HG03103 (cell line): Measurements from ENCODE around the gene ABCC9.

Experiments used
- ATAC-seq: cut with Tn5 transposase; IDR thresholded peaks from one replicate; pipeline ENCODE4 v1.9.1; 2021; ENCODE audit warnings: low read depth; ENCODE audit not compliant: unreplicated experiment

ABCC9 gene

DNA sequence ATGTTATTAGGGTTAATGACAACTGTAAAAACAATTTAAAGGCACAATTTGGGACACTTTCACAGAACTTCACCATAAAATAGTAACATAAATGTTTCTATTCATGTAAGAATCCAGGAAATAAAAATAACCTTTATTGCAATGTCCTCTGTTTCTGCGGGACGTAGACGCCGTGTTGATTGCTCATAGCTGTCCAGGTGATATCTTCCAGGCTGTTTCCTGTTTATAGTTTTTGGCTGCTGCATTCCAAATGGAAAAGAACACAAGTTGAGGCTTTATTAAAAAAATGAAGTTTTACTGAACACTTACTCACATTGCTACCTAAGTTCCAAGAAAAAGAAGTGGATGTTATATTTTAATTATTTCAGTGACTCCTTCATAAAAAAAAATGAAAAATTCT is 58.6 kb downstream of the ABCC9 start:
- no peak for ATAC-seq

DNA sequence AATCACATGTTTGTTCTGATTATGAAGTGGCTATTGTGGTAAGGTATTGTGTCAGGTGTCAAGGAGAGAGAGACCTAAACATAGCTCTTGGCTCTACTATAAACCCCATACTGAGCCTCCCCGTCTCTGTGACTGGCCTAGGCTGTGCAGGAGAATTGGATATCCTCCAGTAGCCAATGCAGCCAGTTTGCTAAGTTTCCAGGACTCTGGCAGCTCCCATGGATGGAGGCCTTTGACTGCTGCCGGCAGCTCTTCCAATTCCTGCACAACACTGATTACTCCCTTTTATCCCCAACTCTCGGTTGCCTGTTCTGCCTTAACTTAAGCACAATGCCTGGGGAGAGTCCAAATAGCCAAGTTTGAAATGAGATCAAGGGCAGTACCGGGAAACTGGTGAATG is 59.3 kb downstream of the ABCC9 start:
- no peak for ATAC-seq

- ATAC-seq, result no peak
Measured at GRCh38 chr12:21879312-21879711, 61.9 kb downstream of the ABCC9 start.

DNA sequence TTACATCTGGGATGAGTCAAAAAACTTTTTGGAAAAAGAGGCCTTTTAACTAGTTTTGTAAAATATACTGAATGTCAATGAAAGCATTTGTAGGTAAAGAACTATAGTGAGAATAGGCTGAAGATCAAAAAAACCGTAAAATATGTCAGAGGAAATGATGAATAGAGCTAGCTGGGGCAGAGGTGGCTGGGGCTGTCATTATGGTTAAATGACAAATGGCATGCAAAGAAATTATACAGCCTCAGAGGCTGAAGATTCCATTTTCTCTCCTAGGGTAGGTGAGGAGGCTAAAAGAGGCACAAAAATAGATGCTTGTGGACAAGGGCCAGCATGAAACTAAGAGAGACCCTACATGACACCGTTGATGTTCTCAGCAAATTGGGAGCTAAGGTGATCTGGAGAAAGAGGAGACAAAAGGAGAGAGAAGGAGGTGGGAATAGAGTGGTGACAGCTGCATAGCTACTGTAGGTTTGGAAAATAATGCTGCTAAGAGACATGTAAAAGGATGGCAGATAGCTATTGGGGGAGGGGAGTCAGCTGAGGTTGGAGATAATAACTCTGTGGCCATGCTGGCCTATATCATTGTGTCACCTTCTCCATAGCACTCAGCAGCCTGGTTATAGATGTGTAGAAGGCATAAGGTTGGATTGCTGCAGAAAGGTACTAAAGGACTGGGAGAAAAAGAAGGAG is 63.8 kb downstream of the ABCC9 start:
- no peak for ATAC-seq

DNA sequence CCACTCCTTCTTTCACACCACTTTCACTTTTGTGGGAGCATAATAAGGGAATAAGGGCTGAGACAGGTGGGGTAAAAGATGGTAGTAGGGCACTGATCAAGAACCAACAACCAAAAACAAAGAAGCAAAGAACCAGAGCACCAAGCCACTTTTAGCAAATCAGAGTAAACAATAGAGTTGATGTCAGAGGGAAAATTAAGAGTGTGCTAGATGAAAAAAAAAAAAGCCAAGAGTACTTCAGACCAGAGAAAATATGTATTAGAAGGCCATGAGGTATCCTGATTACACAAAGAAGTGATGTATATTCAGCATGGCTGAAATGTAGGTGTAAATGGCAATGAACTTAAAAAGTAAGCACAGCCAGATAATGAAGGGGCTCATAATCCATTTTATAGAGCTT is 75.4 kb downstream of the ABCC9 start:
- ATAC-seq, result no peak

- no peak for ATAC-seq
Measured at GRCh38 chr12:21860534-21860933, 80.7 kb downstream of the ABCC9 start.

DNA sequence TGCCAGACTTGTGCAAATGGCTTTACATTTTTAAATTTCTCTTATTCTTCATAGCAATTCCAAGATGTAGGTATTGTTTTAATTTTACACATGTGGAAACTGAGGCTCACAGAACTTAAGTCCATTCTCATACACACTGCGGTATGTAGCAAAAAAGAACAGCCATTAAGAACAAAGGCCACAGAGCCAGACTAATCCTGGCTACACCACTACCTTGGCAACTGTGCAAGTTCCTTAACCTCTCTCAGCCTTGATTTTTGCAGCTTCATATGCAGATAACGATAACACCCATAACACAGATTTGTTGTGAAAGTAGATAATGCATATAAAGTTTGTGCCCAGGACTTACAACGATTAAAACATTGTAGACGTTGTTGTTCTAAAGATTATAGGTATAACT is 81.1 kb downstream of the ABCC9 start:
- ATAC-seq, result no peak

- ATAC-seq, result no peak
Measured at GRCh38 chr12:21852251-21852650, 89.0 kb downstream of the ABCC9 start.

DNA sequence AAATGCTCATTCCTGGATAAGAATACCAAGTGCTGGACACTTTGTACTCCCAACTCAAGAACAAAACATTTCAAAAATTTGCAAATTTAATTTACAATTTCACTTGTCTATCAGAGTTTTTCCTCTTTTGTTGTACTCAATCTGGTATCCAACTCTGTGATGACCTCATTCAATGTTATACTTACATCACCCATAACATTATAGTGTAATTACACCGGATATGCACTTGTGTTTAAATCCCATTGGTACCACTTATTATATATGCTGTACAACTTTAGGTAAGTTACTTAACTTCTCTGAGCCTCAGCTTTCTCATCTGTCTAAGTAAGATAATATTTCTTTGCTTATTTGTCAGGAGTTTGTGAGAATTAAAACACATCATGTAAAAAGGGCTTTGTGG is 90.1 kb downstream of the ABCC9 start:
- no peak for ATAC-seq

DNA sequence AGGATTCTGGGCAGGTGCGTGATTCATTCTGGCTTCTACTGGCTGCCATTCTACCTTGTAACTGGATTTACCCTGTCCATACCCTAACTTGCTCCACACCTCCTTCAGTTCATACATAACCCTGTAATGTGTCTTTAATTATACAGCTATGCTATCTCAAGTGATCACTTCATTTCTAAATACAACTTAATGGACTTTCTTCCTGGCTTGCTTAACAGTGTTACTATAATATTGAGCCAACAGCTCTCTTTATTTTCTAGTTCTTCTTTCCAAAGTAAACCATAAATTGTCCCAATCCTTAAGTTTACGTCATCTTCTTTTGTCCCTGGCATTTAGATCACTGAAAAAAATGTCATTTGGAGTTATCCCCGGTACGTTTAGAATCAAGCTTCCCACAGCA is 90.8 kb downstream of the ABCC9 start:
- ATAC-seq, result no peak

GRCh38 chr12:21849878-21850277 is 91.3 kb downstream of the ABCC9 start:
- ATAC-seq, result no peak

DNA sequence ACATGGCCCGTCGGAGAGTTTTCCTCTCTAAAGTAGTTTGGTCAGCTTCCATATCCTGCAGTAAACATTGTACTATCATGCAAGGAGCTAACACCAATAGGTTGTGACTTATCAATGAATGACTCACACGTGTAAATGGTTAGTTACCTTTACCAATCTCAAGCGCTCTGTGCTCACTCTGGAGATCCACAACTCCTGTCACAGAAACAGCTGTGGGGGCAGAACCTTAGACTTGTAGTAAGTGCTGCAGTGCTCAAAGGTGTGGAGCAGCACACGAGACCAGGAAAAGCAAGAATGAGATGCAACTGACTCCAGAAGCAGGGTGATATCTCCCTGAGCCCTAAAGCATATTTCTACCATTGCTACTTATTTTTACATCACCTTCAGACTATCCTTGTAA is 93.0 kb downstream of the ABCC9 start:
- no peak for ATAC-seq

GRCh38 chr12:21843795-21844194 is 97.4 kb downstream of the ABCC9 start:
- no peak for ATAC-seq

DNA sequence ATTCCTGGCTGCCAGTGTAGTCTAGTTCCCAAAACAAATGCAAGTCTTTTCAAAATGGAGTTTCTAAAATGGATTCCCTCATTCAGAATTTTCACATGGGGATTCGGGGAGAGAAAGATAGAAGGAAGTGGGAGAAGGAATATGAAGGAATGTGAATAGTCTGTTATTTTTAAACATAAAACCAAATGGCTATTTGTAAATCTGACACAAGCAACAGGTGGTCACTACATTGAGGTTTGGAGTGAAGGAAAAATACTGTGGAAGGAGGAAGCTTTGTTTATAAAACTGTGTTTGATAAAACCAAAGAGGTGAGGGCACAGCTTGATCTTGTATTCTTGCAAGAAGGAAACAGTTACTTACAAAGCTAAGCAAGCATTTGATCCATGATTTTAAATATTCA is 101.5 kb downstream of the ABCC9 start:
- no peak for ATAC-seq

DNA sequence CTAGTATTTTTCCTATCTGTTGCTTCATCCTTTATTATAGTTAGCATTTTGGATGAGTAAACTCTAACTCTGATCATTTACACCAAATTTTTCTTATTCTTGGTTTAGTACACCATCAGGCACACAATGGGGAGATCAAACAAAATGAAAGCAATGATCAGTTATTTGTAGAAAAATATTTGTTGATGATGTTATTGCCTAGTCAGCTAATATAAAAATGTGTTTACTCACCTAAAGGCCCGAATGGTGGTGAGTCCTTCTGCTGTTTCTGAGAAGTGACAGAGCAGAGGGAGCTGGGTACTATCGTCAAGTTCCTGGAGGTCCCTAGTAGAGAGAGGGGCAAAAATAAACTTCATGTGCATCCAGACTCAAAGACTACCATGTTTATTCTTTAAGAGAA is 103.4 kb downstream of the ABCC9 start:
- ATAC-seq, result no peak

GRCh38 chr12:21831791-21832344 is 109.4 kb downstream of the ABCC9 start:
- ATAC-seq, result no peak

- ATAC-seq, result no peak
Measured at GRCh38 chr12:21828779-21829178, 112.4 kb downstream of the ABCC9 start.

- no peak for ATAC-seq
Measured at GRCh38 chr12:21828136-21828775, 113.0 kb downstream of the ABCC9 start.

DNA sequence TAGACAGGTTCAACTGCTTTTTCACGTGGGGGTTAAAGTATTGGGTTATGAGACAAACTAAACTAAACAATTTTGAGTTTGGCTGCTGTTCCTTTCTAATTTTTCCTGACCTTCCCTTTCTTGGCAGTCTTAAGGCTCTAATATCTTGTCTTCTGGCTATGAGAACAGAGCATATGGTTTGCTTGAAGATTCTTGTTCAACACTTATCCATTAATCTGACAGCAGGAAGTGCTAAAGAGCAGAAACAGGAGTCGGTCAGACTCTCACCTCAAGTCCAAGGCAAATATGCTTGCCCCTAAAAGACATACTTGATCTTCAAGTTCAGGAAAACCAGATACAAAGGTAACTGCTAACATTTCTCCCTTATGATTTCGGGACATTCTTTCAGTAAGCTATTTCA is 114.1 kb downstream of the ABCC9 start:
- no peak for ATAC-seq

DNA sequence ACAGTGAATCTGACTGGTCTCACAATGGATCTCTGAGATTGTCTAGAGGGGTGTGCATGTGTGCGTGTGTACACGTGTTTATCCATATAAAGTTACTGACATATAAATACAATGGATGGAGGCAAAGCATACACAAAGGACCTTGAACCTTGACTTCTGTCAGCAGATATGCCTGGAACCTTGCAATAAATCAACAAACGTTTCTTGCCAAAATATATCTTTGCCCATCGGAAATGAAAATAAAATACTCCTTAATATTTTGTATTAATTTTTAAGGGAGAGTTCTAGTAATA is 114.7 kb downstream of the ABCC9 start:
- ATAC-seq, result no peak

DNA sequence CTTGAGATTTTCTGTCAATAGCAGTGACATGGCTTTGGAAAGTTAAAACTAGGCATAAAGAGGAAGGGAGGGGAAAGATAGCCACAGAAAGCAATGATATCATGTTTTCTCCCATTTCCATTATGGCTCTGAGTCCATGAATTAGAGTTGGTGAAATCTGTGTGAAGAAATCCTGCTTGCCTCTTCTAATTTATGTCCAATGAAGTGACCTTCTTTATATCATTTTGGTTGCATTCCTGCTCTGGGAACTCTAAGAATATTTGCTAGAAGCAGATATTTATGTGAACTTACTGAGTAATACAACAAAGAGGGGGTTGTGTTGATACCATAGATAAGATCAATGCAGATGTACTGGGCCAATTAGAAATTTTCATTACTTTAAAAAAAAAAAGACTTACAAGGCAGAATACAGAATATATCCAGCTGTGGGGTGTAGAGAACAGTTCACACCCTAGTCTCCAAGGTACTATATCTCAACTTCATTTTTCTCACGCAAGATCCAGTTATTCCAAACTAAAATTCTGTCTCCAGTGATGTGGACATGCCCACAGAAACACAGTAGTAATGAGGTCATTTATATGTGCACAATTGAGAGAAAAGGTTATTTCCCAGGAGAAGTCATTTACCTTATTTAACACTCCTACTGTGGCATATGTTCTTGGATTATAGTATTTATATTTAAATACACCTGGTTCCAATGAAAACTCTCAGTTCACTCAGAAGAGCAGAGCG is 115.2 kb downstream of the ABCC9 start:
- ATAC-seq, result no peak

GRCh38 chr12:21823581-21823980 is 117.6 kb downstream of the ABCC9 start:
- no peak for ATAC-seq
